Mesenchymal stem cell (in vitro differentiated cells and primary cell): ENCODE results near the gene GALNT8.
A peak's percentile ranks its signal among the peaks of the same experiment; 100 is the strongest.

Experiments
- DNase-seq: peaks from one replicate; pipeline ENCODE4 v3.0.0-alpha.2; 2013
- H2AFZ ChIP-seq: one replicate; pipeline ENCODE4 v1.6.1; 2013; ENCODE audit warnings: low read depth, mild to moderate bottlenecking, control low read depth, inconsistent platforms, low read length, moderate library complexity
- H2AK5ac ChIP-seq: 2 replicates; pipeline ENCODE4 v1.6.1; 2013; ENCODE audit warnings: low read length, moderate library complexity, mild to moderate bottlenecking, inconsistent platforms; ENCODE audit not compliant: severe bottlenecking
- H2BK120ac ChIP-seq: one replicate; pipeline ENCODE4 v1.6.1; 2013; ENCODE audit warnings: low read depth, mild to moderate bottlenecking, inconsistent platforms, low read length, moderate library complexity
- H2BK12ac ChIP-seq, 2 experiments: one replicate each; pipeline ENCODE4 v1.6.1; 2013; ENCODE audit warnings: inconsistent platforms in 2 of 2, low read length in 2 of 2, mild to moderate bottlenecking in 2 of 2, moderate library complexity in 2 of 2, control low read depth in 1 of 2
- H2BK15ac ChIP-seq: one replicate; pipeline ENCODE4 v1.6.1; 2013; ENCODE audit warnings: mild to moderate bottlenecking, low read depth, inconsistent platforms; ENCODE audit not compliant: poor library complexity, severe bottlenecking
- H2BK5ac ChIP-seq: 2 replicates; pipeline ENCODE4 v1.6.1; 2013; ENCODE audit warnings: low read depth, mild to moderate bottlenecking, low read length, control low read depth, inconsistent platforms; ENCODE audit not compliant: poor library complexity, severe bottlenecking
- H3K14ac ChIP-seq, 2 experiments: one replicate each; pipeline ENCODE4 v1.6.1; 2013; ENCODE audit warnings: inconsistent platforms in 2 of 2, low read length in 2 of 2, control low read depth in 1 of 2, mild to moderate bottlenecking in 1 of 2, moderate library complexity in 1 of 2
- H3K18ac ChIP-seq, 2 experiments: one replicate each; pipeline ENCODE4 v1.6.1; 2013; ENCODE audit warnings: inconsistent platforms in 2 of 2, low read length in 2 of 2, control low read depth in 1 of 2, low read depth in 1 of 2, mild to moderate bottlenecking in 1 of 2
- H3K23ac ChIP-seq, 2 experiments: one replicate each; pipeline ENCODE4 v1.6.1; 2013; ENCODE audit warnings: inconsistent platforms in 2 of 2, low read length in 2 of 2, mild to moderate bottlenecking in 2 of 2, moderate library complexity in 2 of 2, control low read depth in 1 of 2
- H3K27ac ChIP-seq: 2 replicates; pipeline ENCODE4 v1.5.1; 2013; ENCODE audit warnings: mild to moderate bottlenecking, moderate library complexity, low read length, control low read depth, inconsistent platforms; ENCODE audit not compliant: poor library complexity, severe bottlenecking
- H3K27me3 ChIP-seq, 2 experiments: 2 replicates each; pipeline versions ENCODE4 v1.6.1 to v1.7.0; 2013; ENCODE audit warnings: low read length in 2 of 2, mild to moderate bottlenecking in 2 of 2, moderate library complexity in 2 of 2, control low read depth in 1 of 2, inconsistent platforms in 1 of 2; ENCODE audit not compliant: control insufficient read depth in 1 of 2, insufficient read depth in 1 of 2
- H3K36me3 ChIP-seq, 2 experiments: 2 replicates each; pipeline versions ENCODE4 v1.6.1 to v1.7.0; 2013; ENCODE audit warnings: low read length in 2 of 2, control low read depth in 1 of 2, inconsistent platforms in 1 of 2, low read depth in 1 of 2, mild to moderate bottlenecking in 1 of 2; ENCODE audit not compliant: insufficient read depth in 2 of 2, control insufficient read depth in 1 of 2
- H3K4ac ChIP-seq, 2 experiments: one replicate each; pipeline ENCODE4 v1.6.1; 2013; ENCODE audit warnings: inconsistent platforms in 2 of 2, low read length in 2 of 2, mild to moderate bottlenecking in 2 of 2, moderate library complexity in 2 of 2, control low read depth in 1 of 2, low read depth in 1 of 2
- H3K4me1 ChIP-seq: 2 replicates; pipeline ENCODE4 v1.6.1; 2013; ENCODE audit warnings: low read depth, low read length, control low read depth; ENCODE audit not compliant: control insufficient read depth, insufficient read depth
- H3K4me2 ChIP-seq: 2 replicates; pipeline ENCODE4 v1.6.1; 2013; ENCODE audit warnings: low read length, mild to moderate bottlenecking, inconsistent platforms; ENCODE audit not compliant: poor library complexity, severe bottlenecking
- H3K4me3 ChIP-seq, 2 experiments: 2 replicates each; pipeline versions ENCODE4 v1.5.1 to v1.7.0; 2013; ENCODE audit warnings: low read length in 2 of 2, mild to moderate bottlenecking in 2 of 2, control low read depth in 1 of 2, low read depth in 1 of 2; ENCODE audit not compliant: insufficient read depth in 1 of 2
- H3K79me1 ChIP-seq: replicated peaks from 2 replicates; pipeline ENCODE4 v1.6.1; 2013; ENCODE audit warnings: mild to moderate bottlenecking, control low read depth, low read length, inconsistent platforms; ENCODE audit not compliant: poor library complexity, severe bottlenecking
- H3K9ac ChIP-seq: 2 replicates; pipeline ENCODE4 v1.7.0; 2013; ENCODE audit warnings: mild to moderate bottlenecking, low read length, moderate library complexity
- H3K9me3 ChIP-seq: 2 replicates; pipeline ENCODE4 v1.7.0; 2013; ENCODE audit warnings: mild to moderate bottlenecking, low read length; ENCODE audit not compliant: control insufficient read depth
- H4K8ac ChIP-seq: one replicate; pipeline ENCODE4 v1.6.1; 2013; ENCODE audit warnings: inconsistent platforms, mild to moderate bottlenecking, low read length, moderate library complexity
- H4K91ac ChIP-seq: one replicate; pipeline ENCODE4 v1.6.1; 2013; ENCODE audit warnings: mild to moderate bottlenecking, low read length, inconsistent platforms
- WGBS: methylation state at CpG from one replicate; pipeline ENCODE4 v1.1.7; 2013; ENCODE audit warnings: mixed read lengths; 5-methylcytosine and 5-hydroxymethylcytosine counted together

GALNT8 gene

GRCh38 chr12:4771960-4772566, 51.9 kb downstream of the GALNT8 start:
- Histone ChIP-seq H4K8ac (no peak overlapping the region), H2AFZ (no peak overlapping the region), H3K4me1 (peaks cover 9% of the 10 kb centered on the region), H3K27me3 (peaks cover 4 to 16% of the 10 kb centered on the region in 2 experiments), H3K23ac (no peak overlapping the region), H3K14ac (no peak overlapping the region), H2BK12ac (no peak overlapping the region), H2BK15ac (no peak overlapping the region), H3K36me3 (no peaks in the 10 kb centered on the region), H3K9ac (no peak overlapping the region), H3K4me3 (no peak overlapping the region), H3K18ac (no peak overlapping the region), H3K27ac (no peak overlapping the region), H2BK5ac (no peak overlapping the region), H3K79me1 (no peaks in the 10 kb centered on the region), H2BK120ac (no peak overlapping the region), H3K4me2 (no peak overlapping the region), H3K4ac (no peak overlapping the region), H3K9me3 (no peaks in the 10 kb centered on the region), H2AK5ac (no peak overlapping the region), H4K91ac (no peak overlapping the region)
- WGBS, result 71% methylated on average over 11 of the region's 11 CpGs
- DNase-seq, result no peak

- Histone ChIP-seq H3K14ac (no peak overlapping the region), H3K4ac (no peak overlapping the region), H3K79me1 (no peaks in the 10 kb centered on the region), H3K9me3 (no peaks in the 10 kb centered on the region), H2BK120ac (no peak overlapping the region), H3K4me3 (no peak overlapping the region), H3K23ac (no peak overlapping the region), H4K8ac (no peak overlapping the region), H2BK12ac (no peak overlapping the region), H3K18ac (no peak overlapping the region), H2BK5ac (no peak overlapping the region), H3K27ac (no peak overlapping the region), H4K91ac (no peak overlapping the region), H2AFZ (no peak overlapping the region), H3K36me3 (no peaks in the 10 kb centered on the region), H3K9ac (no peak overlapping the region), H3K4me2 (no peak overlapping the region), H3K4me1 (peaks cover 9% of the 10 kb centered on the region), H3K27me3 (peaks cover 14 to 22% of the 10 kb centered on the region in 2 experiments), H2AK5ac (no peak overlapping the region), H2BK15ac (no peak overlapping the region)
- 69% methylated on average over 4 of the region's 4 CpGs for WGBS
- DNase-seq, result no peak
These were observed 55.7 kb downstream of the GALNT8 start for GRCh38 chr12:4775936-4776335.

- no peak overlapping the region for H3K4me3 ChIP-seq
- no peak overlapping the region for H4K8ac ChIP-seq
- H3K4me2 ChIP-seq, result no peak overlapping the region
- no peaks in the 10 kb centered on the region for H3K4me1 ChIP-seq
- WGBS, result 85% methylated on average over 8 of the region's 8 CpGs
- no peak overlapping the region for H3K18ac ChIP-seq
- H2BK12ac ChIP-seq, result no peak overlapping the region
- no peaks in the 10 kb centered on the region for H3K36me3 ChIP-seq
- no peak overlapping the region for H3K4ac ChIP-seq
- peak overlapping the region in 1 of 2 experiments; percentile 70 for H3K14ac ChIP-seq
- no peak overlapping the region for H2AK5ac ChIP-seq
- no peaks in the 10 kb centered on the region for H3K79me1 ChIP-seq
- H3K9me3 ChIP-seq, result peaks cover 19% of the 10 kb centered on the region
- no peak overlapping the region for H3K9ac ChIP-seq
- no peak overlapping the region for H2BK15ac ChIP-seq
- peak overlapping the region; percentile 35 for H4K91ac ChIP-seq
- H3K27ac ChIP-seq, result no peak overlapping the region
- H2BK5ac ChIP-seq, result no peak overlapping the region
- peaks cover 4 to 27% of the 10 kb centered on the region in 2 experiments for H3K27me3 ChIP-seq
- no peak overlapping the region for H2AFZ ChIP-seq
- no peak for DNase-seq
- no peak overlapping the region for H3K23ac ChIP-seq
- no peak overlapping the region for H2BK120ac ChIP-seq
These were observed 59.5 kb downstream of the GALNT8 start for GRCh38 chr12:4779749-4780148.

GRCh38 chr12:4780641-4781611, 60.7 kb downstream of the GALNT8 start:
- Histone ChIP-seq H3K18ac (no peak overlapping the region), H2BK15ac (no peak overlapping the region), H3K36me3 (no peaks in the 10 kb centered on the region), H3K4ac (no peak overlapping the region), H3K79me1 (no peaks in the 10 kb centered on the region), H2BK120ac (no peak overlapping the region), H3K27me3 (peaks cover 4 to 29% of the 10 kb centered on the region in 2 experiments), H3K9me3 (peaks cover 28% of the 10 kb centered on the region), H2BK12ac (no peak overlapping the region), H3K14ac (no peak overlapping the region), H4K8ac (no peak overlapping the region), H2AK5ac (no peak overlapping the region), H2AFZ (no peak overlapping the region), H3K27ac (no peak overlapping the region), H3K9ac (no peak overlapping the region), H3K4me2 (no peak overlapping the region), H3K4me1 (no peaks in the 10 kb centered on the region), H3K23ac (no peak overlapping the region), H4K91ac (no peak overlapping the region), H3K4me3 (no peak overlapping the region), H2BK5ac (no peak overlapping the region)
- 74% methylated on average over 8 of the region's 9 CpGs for WGBS
- no peak for DNase-seq
